Epithelial cell of prostate (primary cell): Measurements from ENCODE around the gene TPSAB1.
"Not testable (repeated sequence)": the region's sequence is repeated elsewhere in the genome, so short reads cannot be mapped to it uniquely, and the experiment has no call there.

Source experiments
- DNase-seq: peaks from one replicate; pipeline ENCODE4 v3.0.0-alpha.2; 2011; ENCODE audit warnings: low read depth, low spot score
- H3K27ac ChIP-seq: fragments of 450-650 bp; 2 replicates; pipeline ENCODE4 v1.5.1; 2017; ENCODE audit warnings: mild to moderate bottlenecking

TPSAB1 gene

DNA sequence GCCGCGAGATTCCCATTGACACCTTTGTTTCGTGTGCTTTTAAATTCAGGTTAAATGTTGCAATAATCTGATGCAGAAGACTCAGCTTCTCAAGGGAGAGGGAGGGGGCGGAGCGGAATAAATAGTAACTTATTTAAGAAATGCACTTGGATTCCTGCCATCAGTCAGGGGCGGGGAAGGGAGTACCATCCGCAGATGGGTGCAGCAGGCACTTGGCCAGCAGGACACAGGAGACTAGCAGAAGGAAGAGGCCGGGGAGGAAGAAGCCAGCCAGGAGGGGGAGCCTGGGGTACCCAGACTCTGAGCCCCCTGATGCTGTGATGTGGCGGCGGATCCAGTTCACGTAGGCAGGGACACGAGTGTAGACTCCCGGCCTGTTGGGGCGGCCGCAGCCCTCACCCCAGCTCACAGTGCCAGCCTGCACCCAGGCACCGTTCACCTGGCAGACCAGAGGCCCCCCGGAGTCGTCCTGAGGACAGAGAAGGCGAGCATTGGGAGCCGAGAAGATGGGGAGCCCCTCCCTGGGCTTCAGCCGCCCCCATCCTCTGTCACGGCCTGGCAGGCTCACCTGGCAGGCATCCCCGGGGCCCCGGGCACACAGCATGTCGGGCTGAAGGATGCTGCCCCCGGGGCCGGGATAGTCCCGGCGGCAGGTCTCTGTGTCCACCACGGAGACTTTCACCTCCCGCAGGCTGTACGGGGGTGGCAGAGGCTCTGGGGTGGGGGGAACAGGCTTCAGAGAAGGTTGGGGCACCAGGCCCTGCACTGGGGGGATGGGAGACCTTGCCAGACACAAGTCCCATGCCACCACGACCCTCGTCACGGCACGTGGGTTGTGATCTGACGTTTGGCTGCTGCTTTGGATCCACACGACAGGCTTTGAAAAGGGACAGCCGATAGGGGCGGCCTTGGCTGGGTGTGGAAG is 18.6 kb upstream of the TPSAB1 start:
- H3K27ac ChIP-seq = no peak overlapping the region
- DNase-seq = no peak

- H3K27ac ChIP-seq = no peak overlapping the region
- DNase-seq = no peak
These were observed 17.8 kb upstream of the TPSAB1 start for GRCh38 chr16:1222553-1223354.

GRCh38 chr16:1223355-1224214 is 16.9 kb upstream of the TPSAB1 start:
- H3K27ac ChIP-seq = no peak overlapping the region
- DNase-seq = no peak

GRCh38 chr16:1224558-1224957 is 15.9 kb upstream of the TPSAB1 start:
- no peak overlapping the region for H3K27ac ChIP-seq
- no peak for DNase-seq

GRCh38 chr16:1225051-1225451 is 15.5 kb upstream of the TPSAB1 start, which contains the start of gene TPSG1:
Gene TPSG1, minus strand, starts transcription at chr16:1225268. Its CDS starts 16 bp downstream, at chr16:1225252.
- DNase-seq = no peak

GRCh38 chr16:1225728-1226311 is 14.7 kb upstream of the TPSAB1 start:
- not testable (repeated sequence) for H3K27ac ChIP-seq, DNase-seq

More at GRCh38 chr16:1225051-1225451, 15.5 kb upstream of the TPSAB1 start, which contains the start of gene TPSG1:
- H3K27ac ChIP-seq = no peak within 1 kb of the TSS

- H3K27ac ChIP-seq, DNase-seq: not testable (repeated sequence)
These were observed 13.8 kb upstream of the TPSAB1 start for GRCh38 chr16:1226692-1227091.

DNA sequence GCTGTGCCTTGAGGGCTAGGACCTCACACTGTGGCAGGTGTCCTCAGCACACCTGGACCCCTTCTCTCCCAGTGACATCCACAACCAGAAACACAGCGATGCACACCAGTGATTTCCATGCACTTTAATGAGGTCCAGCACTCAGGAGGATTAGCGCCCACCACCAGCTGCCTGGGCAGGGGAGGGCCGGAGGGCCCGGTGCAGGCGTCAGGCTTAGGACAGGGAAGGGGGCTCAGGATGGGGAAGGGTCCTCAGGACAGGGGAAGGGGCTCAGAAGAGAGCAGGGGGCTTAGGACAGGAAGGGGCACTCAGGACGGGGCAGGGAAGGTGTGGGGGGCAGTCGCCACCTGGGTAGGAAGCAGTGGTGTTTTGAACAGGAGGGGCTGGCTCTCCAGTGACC is 12.3 kb upstream of the TPSAB1 start:
- not testable (repeated sequence) for DNase-seq, H3K27ac ChIP-seq

GRCh38 chr16:1229476-1229875 is 11.0 kb upstream of the TPSAB1 start:
- H3K27ac ChIP-seq, DNase-seq: not testable (repeated sequence)

GRCh38 chr16:1230084-1230470 is 10.4 kb upstream of the TPSAB1 start, which contains the start of gene TPSB2:
Gene TPSB2, minus strand, starts transcription at chr16:1230184. Its CDS starts 233 bp downstream, at chr16:1229951.
- H3K27ac ChIP-seq, DNase-seq: not testable (repeated sequence)

DNA sequence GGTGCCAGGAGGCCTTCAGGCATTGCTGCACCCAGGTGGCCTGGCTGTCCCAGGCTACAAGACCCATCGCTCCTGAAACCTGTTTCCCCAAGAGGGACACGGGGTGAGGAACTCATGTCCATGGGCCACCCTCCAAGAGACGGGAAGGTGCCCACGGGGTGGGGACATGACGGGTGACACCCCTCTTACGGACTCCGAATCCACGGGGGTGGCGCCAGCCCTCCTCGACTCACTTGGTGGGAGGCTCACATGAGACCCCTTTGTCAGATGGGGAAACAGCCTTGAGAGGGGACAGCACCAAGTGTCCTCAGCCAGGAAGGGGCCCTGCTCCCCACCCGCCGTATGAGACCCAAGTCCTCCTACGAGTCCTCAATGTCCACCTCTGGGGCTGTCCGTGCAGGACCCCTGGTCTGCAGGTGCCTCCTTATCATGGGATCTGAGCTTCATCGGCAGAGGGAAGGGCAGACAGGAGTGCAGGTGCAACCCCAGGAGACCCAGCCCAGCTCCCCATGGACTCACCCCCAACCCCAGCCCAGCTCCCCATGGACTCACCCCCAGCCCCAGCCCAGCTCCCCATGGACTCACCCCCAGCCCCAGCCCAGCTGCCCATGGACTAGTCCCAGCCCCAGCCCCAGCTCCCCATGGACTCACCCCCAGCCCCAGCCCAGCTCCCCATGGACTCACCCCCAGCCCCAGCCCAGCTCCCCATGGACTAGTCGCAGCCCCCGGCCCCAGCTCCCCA is 9.9 kb upstream of the TPSAB1 start:
- not testable (repeated sequence) for DNase-seq, H3K27ac ChIP-seq

DNA sequence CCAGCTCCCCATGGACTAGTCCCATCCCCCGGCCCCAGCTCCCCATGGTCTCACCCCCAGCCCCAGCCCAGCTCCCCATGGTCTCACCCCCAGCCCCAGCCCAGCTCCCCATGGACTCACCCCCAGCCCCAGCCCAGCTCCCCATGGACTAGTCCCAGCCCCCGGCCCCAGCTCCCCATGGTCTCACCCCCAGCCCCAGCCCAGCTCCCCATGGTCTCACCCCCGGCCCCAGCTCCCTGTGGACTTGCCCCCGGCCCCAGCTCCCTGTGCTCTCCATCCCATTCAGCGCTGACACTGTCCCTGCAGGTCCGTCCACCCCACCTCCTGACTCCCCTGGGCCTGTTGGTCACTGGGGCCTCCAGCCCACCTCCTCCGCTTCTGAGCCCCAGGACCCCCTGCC is 9.2 kb upstream of the TPSAB1 start:
- not testable (repeated sequence) for H3K27ac ChIP-seq, DNase-seq

DNA sequence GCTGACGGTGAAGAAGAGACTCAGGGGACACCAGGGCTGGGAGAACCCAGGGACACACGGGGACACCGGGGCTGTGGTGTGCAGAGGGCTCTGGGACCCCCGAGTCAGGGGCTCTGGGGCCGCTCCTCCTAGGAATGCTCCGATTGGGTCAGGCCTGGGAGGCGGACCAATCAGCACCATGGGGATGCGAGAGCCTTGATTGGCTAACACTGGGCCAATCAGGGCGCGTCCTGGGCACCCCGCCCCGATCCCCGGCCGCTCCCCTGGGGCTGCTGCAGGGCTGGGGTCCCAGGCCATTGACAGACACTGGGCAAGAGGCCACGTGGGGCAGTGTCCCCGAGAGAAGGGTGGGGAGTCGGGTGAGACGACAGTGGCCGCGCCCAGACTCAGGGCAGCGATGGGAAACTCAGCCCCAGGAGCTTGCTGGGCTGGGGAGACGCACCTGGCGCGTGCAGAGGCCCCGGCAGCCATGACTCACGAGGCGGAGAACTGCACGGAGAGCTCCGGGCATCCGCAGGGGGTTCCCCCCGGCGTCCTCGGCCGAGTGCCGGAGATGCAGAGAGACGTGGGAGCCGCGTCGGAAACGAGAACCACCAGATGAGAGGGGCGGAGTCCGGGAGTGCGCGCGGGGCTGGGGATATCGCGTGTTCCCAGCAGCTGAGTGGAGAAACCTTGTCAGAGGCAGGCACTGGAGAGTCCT is 8.3 kb upstream of the TPSAB1 start:
- not testable (repeated sequence) for DNase-seq, H3K27ac ChIP-seq

GRCh38 chr16:1236659-1237058 is 3.8 kb upstream of the TPSAB1 start:
- H3K27ac ChIP-seq, DNase-seq: not testable (repeated sequence)

DNA sequence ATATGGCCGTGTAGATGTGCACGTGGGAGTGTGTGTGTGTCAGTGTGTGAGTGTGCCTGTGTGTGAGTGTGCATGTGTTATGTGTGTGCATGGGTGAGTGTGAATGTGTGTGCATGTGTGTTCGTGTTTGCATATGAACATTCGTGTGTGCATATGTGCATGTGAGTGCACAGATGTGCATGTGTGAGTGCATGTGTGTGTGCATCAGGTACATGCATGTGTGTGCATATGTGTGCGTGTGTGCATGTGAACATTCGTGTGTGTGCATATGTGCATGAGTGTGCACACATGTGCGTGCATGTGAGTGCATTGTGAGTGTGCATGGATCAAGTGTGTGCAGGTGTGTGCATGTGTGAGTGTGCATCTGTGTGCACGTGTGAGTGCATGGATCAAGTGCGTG is 2.5 kb upstream of the TPSAB1 start:
- no peak for DNase-seq

GRCh38 chr16:1238909-1239308 is 1.6 kb upstream of the TPSAB1 start:
- DNase-seq = not testable (repeated sequence)

More for the DNA sequence above, 2.5 kb upstream of the TPSAB1 start:
- H3K27ac ChIP-seq = no peak overlapping the region

DNA sequence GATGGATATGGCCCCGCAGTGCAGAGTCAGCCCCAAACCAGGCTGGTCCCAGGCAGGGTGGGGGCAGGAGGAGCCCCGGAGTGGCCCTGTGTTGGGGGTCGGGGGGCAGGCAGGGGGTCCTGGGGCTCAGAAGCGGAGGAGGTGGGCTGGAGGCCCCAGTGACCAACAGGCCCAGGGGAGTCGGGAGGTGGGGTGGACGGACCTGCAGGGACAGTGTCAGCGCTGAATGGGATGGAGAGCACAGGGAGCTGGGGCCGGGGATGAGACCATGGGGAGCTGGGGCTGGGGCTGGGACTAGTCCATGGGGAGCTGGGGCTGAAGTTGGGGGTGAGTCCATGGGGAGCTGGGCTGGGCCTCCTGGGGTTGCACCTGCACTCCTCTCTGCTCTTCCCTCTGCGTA is 930 bp upstream of the TPSAB1 start:
- not testable (repeated sequence) for DNase-seq, H3K27ac ChIP-seq

More at GRCh38 chr16:1238909-1239308, 1.6 kb upstream of the TPSAB1 start:
- H3K27ac ChIP-seq = not testable (repeated sequence)

DNA sequence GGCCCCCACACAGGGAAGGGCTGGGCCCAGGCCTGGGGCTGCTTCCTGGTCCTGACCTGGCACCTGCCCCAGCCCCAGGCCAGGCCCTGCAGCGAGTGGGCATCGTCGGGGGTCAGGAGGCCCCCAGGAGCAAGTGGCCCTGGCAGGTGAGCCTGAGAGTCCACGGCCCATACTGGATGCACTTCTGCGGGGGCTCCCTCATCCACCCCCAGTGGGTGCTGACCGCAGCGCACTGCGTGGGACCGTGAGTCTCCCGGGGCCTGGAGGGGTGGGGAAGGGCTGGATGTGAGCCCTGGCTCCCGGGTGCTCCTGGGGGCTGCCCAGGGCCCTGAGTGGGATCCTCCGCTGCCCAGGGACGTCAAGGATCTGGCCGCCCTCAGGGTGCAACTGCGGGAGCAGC is 576 bp downstream of the TPSAB1 start:
- not testable (repeated sequence) for DNase-seq, H3K27ac ChIP-seq
